GM12878 (cell line): ENCODE data around the gene RALGAPB. TPM values are rescaled to one million over a fixed set of nuclear protein-coding genes. Genes with fewer than 3 reads are reported as not detected.

Experiments
- ATAC-seq: fragments of 200-7000 bp; cut with Tn5 transposase; 3 replicates; pipeline ENCODE4 v1.9.1; 2020; ENCODE audit warnings: mild to moderate bottlenecking, moderate library complexity
- BruUV-seq: library from RNA; stranded (reverse); fragments of 400-500 nt; replicated peaks from 2 replicates; lab custom pipeline; 2021; lab: Mats Ljungman, UMichigan
- CTCF ChIA-PET: fragments of 300-600 bp; sonication (Branson Sonifier 250); formaldehyde crosslinking; extraction: SDS; loops from one replicate; lab custom pipeline; 2021; ENCODE audit warnings: inconsistent platforms; lab: Yijun Ruan, JAX
- POLR2A ChIA-PET: fragments of 350-600 bp; formaldehyde crosslinking; extraction: SDS; loops from one replicate; lab custom pipeline; 2021; ENCODE audit warnings: inconsistent platforms; lab: Charles Lee
- RAD21 ChIA-PET: fragments of 300-600 bp; sonication (Branson Sonifier 250); formaldehyde crosslinking; loops from one replicate; lab custom pipeline; 2023; ENCODE audit warnings: antibody characterized with exemption; ENCODE audit not compliant: unreplicated experiment; lab: Charles Lee
- SMC1A ChIA-PET: fragments of 300-600 bp; sonication (Branson Sonifier 250); formaldehyde crosslinking; loops from one replicate; lab custom pipeline; 2023; ENCODE audit not compliant: unreplicated experiment, uncharacterized antibody; lab: Charles Lee
- DNase-seq: peaks from one replicate; pipeline ENCODE4 v3.0.0-alpha.2; 2011; ENCODE audit warnings: low read depth, low spot score
- FAIRE-seq: peaks from 3 replicates; lab custom pipeline; 2011; peaks lifted over from hg19 to GRCh38; lab: Jason Lieb, UNC
- H2AFZ ChIP-seq: 2 replicates; pipeline ENCODE4 v1.6.0; 2011; ENCODE audit warnings: low read depth, low read length, control low read depth; ENCODE audit not compliant: control insufficient read depth
- H3K27ac ChIP-seq: 2 replicates; pipeline ENCODE4 v1.5.1; 2011; ENCODE audit warnings: control low read depth; ENCODE audit not compliant: control insufficient read depth, insufficient read depth
- H3K27me3 ChIP-seq, 2 experiments: replicated peaks in 1 of 2; 2 replicates each; pipeline versions ENCODE4 v1.6.0 to v1.6.1; 2011; ENCODE audit warnings: low read length in 1 of 2; ENCODE audit not compliant: control insufficient read depth in 2 of 2, insufficient read depth in 2 of 2
- H3K36me3 ChIP-seq, 2 experiments: 2 replicates each; pipeline ENCODE4 v1.5.1; 2011; ENCODE audit warnings: low read length in 1 of 2; ENCODE audit not compliant: control insufficient read depth in 2 of 2, insufficient read depth in 2 of 2
- H3K4me1 ChIP-seq: 2 replicates; pipeline ENCODE4 v1.6.1; 2011; ENCODE audit warnings: mild to moderate bottlenecking, low read length, moderate library complexity, mixed read lengths; ENCODE audit not compliant: control insufficient read depth, insufficient read depth
- H3K4me2 ChIP-seq: 2 replicates; pipeline ENCODE4 v1.6.0; 2011; ENCODE audit warnings: control low read depth; ENCODE audit not compliant: control insufficient read depth, insufficient read depth
- H3K4me3 ChIP-seq: fragments of 200-600 bp; sonication (generic); 2 replicates; pipeline ENCODE4 v1.5.1; 2016
- H3K79me2 ChIP-seq: 2 replicates; pipeline ENCODE4 v1.6.0; 2011; ENCODE audit warnings: low read length; ENCODE audit not compliant: control insufficient read depth, insufficient read depth
- H3K9ac ChIP-seq: 2 replicates; pipeline ENCODE4 v1.8.0; 2011; ENCODE audit warnings: low read length, control low read depth, mixed read lengths; ENCODE audit not compliant: control insufficient read depth, insufficient read depth
- H3K9me3 ChIP-seq: replicated peaks from 3 replicates; pipeline ENCODE4 v1.5.1; 2011; ENCODE audit warnings: mild to moderate bottlenecking, low read length; ENCODE audit not compliant: control insufficient read depth, insufficient read depth
- H4K20me1 ChIP-seq: 2 replicates; pipeline ENCODE4 v1.6.0; 2011; ENCODE audit not compliant: control insufficient read depth, insufficient read depth
- HDGF ChIP-seq: fragments of 450-650 bp; IDR thresholded peaks from 2 replicates; pipeline ENCODE4 v1.6.1; 2016; ENCODE audit warnings: antibody characterized with exemption
- IKZF1 ChIP-seq: fragments of 450-650 bp; conservative IDR thresholded peaks from 2 replicates; pipeline ENCODE4 v1.6.1; 2017; ENCODE audit warnings: antibody characterized with exemption, mild to moderate bottlenecking
- MYB ChIP-seq: fragments of 150-350 bp; IDR thresholded peaks from 2 replicates; pipeline ENCODE4 v1.6.1; 2014; ENCODE audit warnings: mild to moderate bottlenecking, low read depth, low read length, borderline replicate concordance
- NFIC ChIP-seq: IDR thresholded peaks from 2 replicates; pipeline ENCODE4 v1.6.1; 2012; ENCODE audit warnings: low read depth, mild to moderate bottlenecking, inconsistent platforms, low read length, moderate library complexity
- RCOR1 ChIP-seq: conservative IDR thresholded peaks from 2 replicates; pipeline ENCODE4 v1.6.1; 2012; ENCODE audit warnings: low read depth, low read length, improper control_type of control experiment
- SMAD5 ChIP-seq: IDR thresholded peaks from 2 replicates; pipeline ENCODE4 v1.6.1; 2016; ENCODE audit warnings: antibody characterized with exemption, low read depth
- STAT1 ChIP-seq: fragments of 450-650 bp; conservative IDR thresholded peaks from 2 replicates; pipeline ENCODE4 v1.6.1; 2014; ENCODE audit warnings: antibody characterized with exemption, mild to moderate bottlenecking
- WGBS: methylation state at CpG from one replicate; pipeline ENCODE4 v1.1.6; 2016; ENCODE audit warnings: low lambda C conversion rate; ENCODE audit not compliant: insufficient replicate concordance, insufficient coverage; ENCODE audit errors: missing lambda C conversion rate; 5-methylcytosine and 5-hydroxymethylcytosine counted together
- in situ Hi-C: fragments of 300-500 bp; cut with MboI; formaldehyde crosslinking; loops from 9 replicates; pipeline ENCODE4 v1.14.3; 2018; ENCODE audit warnings: mixed read lengths
- intact Hi-C: fragments of 100-400 bp; cut with micrococcal nuclease; formaldehyde crosslinking; loops from one replicate; pipeline ENCODE4 v1.14.2; 2022; ENCODE audit not compliant: unreplicated experiment
- polyA plus RNA-seq, 11 experiments: library from polyadenylated mRNA; depleted of rRNA in 4 of 11; unstranded in 6 of 11; stranded (reverse) in 5 of 11; fragments of >200 nt; fragmentation: Nextera tagmentation in 4 of 11; fragmentation: Illumina TruSeq in 1 of 11; extraction: Ambion mirVana in 4 of 11; extraction: Trizol in 1 of 11; gene quantifications; 1 replicate in 1 of 11; 2 replicates in 10 of 11; pipeline versions ENCODE4 v1.2.1 to v1.2.3, GENCODE V29; 2011 to 2016; ENCODE audit warnings: inconsistent platforms in 2 of 11, missing spikeins in 2 of 11, low read depth in 1 of 11
- total RNA-seq, 4 experiments: library from RNA; depleted of rRNA in 3 of 4; stranded (reverse); fragments of >200 nt in 3 of 4; fragmentation: Illumina TruSeq in 1 of 4; extraction: Trizol in 1 of 4; gene quantifications; 2 replicates each; pipeline versions ENCODE4 v1.2.1 to v1.2.3, GENCODE V29; 2013 to 2021

The RALGAPB gene
- total and polyA plus RNA-seq, 10 of the 15 experiments (the other 5 are each of a cell fraction or from before 2014, with no cell fraction given): 3.7 to 23.2 (median 15.5) TPM

DNA sequence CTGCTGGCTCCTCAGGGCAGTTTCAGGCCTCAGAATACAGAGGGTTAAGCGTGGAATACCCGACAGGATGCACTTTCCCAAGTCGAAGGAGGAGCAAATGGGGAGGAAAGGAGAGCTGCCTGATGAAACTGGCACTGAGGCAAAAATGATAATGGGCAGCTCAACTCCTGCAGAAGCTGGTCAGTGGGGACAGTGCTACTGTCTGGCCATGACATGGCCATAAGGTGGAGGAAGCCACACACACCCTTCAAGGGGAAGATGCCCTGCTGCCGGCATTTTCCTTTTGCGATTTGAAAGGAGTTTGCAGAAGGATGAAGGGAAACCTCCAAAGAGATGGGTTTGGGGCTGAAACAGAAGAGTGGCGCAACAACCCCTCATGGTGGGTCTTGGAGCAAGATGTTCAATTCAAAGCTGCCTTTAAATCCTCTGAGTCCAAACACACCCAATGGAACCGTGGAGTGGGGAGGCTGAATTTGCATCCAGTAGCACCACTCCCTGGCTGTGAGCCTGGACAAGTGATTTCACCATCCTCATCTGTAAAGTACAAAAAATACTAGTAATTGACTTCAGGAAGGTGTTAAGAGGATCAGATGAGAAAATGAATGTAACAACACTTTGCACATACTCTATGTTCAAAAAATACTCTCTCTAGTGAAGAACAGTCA, 111.6 kb downstream of the RALGAPB start:
- no peak for TF ChIP-seq MYB
- TF ChIP-seq, all 136 proteins: peak for 0
- in situ Hi-C loops (no loop called here), intact Hi-C loops (no loop called here)
- ATAC-seq: no peak
- H3K9me3 ChIP-seq: no peaks in the 10 kb centered on the region
- H3K36me3 ChIP-seq: no peaks in the 10 kb centered on the region
- RAD21 ChIA-PET: no interaction called here
- no peaks in the 10 kb centered on the region for H3K79me2 ChIP-seq
- DNase-seq: no peak
- WGBS: 44% methylated on average over 7 of the region's 7 CpGs
- H4K20me1 ChIP-seq: no peaks in the 10 kb centered on the region
- POLR2A ChIA-PET: no interaction called here
- CTCF ChIA-PET: no interaction called here
- no peak overlapping the region for H2AFZ ChIP-seq
- H3K4me2 ChIP-seq: no peak overlapping the region
- no peak overlapping the region for H3K9ac ChIP-seq
- H3K4me3 ChIP-seq: no peak overlapping the region
- SMC1A ChIA-PET: no interaction called here
- BruUV-seq: no TSS peak
- H3K27me3 ChIP-seq: peaks cover 0 to 2% of the 10 kb centered on the region in 2 experiments; a peak in 2 of 4 replicates
- H3K27ac ChIP-seq: no peak overlapping the region
- FAIRE-seq: no peak
- no peaks in the 10 kb centered on the region for H3K4me1 ChIP-seq

- no peaks in the 10 kb centered on the region for H4K20me1 ChIP-seq
- H3K4me2 ChIP-seq: no peak overlapping the region
- H2AFZ ChIP-seq: no peak overlapping the region
- FAIRE-seq (no peak), ATAC-seq (no peak)
- H3K36me3 ChIP-seq: no peaks in the 10 kb centered on the region
- no peak overlapping the region for H3K4me3 ChIP-seq
- ChIA-PET POLR2A (no interaction called here), CTCF (no interaction called here), RAD21 (no interaction called here)
- BruUV-seq: no TSS peak
- H3K79me2 ChIP-seq: no peaks in the 10 kb centered on the region
- WGBS: 26% methylated on average over 10 of the region's 10 CpGs
- no peak overlapping the region for H3K9ac ChIP-seq
- peaks cover 0 to 2% of the 10 kb centered on the region in 2 experiments; a peak in 2 of 4 replicates for H3K27me3 ChIP-seq
- intact Hi-C loops: no loop called here
- in situ Hi-C loops: no loop called here
- no peaks in the 10 kb centered on the region for H3K9me3 ChIP-seq
- no peak for TF ChIP-seq RCOR1
- no peak for TF ChIP-seq SMAD5
- no peak for TF ChIP-seq HDGF
- no peak for TF ChIP-seq STAT1
- no peak for TF ChIP-seq NFIC
- no peak for TF ChIP-seq IKZF1
- TF ChIP-seq, all 136 proteins: peak for 0
- no peak for DNase-seq
- SMC1A ChIA-PET: no interaction called here
- Histone ChIP-seq H3K27ac (no peak overlapping the region), H3K4me1 (no peaks in the 10 kb centered on the region)
These were observed 112.9 kb downstream of the RALGAPB start for GRCh38 chr20:38585404-38586180.
